Type B pancreatic cell (in vitro differentiated cells): ENCODE data around the gene WDR59. TPM values are rescaled to one million over a fixed set of nuclear protein-coding genes. Genes with fewer than 3 reads are reported as not detected.
"Not testable (repeated sequence)": the region's sequence is repeated elsewhere in the genome, so short reads cannot be mapped to it uniquely, and the experiment has no call there.

Experiments
- DNase-seq: peaks from one replicate; pipeline ENCODE4 v3.0.0; 2021; ENCODE audit warnings: mixed read lengths; ENCODE audit not compliant: unreplicated experiment; ENCODE audit errors: extremely low spot score
- H3K27ac Mint-ChIP-seq: 2 replicates; pipeline ENCODE4 v1.8.0; 2021; ENCODE audit warnings: mild to moderate bottlenecking, mixed read lengths
- H3K27me3 Mint-ChIP-seq: 2 replicates; pipeline ENCODE4 v1.8.0; 2021; ENCODE audit warnings: mixed read lengths
- H3K36me3 Mint-ChIP-seq: 2 replicates; pipeline ENCODE4 v1.8.0; 2021; ENCODE audit warnings: mixed read lengths
- H3K4me1 Mint-ChIP-seq: one replicate; pipeline ENCODE4 v1.8.0; 2021; ENCODE audit warnings: mixed read lengths; ENCODE audit not compliant: unreplicated experiment
- H3K4me3 Mint-ChIP-seq: 2 replicates; pipeline ENCODE4 v1.8.0; 2021; ENCODE audit warnings: mild to moderate bottlenecking, mixed read lengths
- H3K9me3 Mint-ChIP-seq: 2 replicates; pipeline ENCODE4 v1.8.0; 2021; ENCODE audit warnings: mixed read lengths
- CTCF ChIP-seq: fragments of 200-600 bp; sonication (generic); conservative IDR thresholded peaks from 2 replicates; pipeline ENCODE4 v1.5.0; 2021; ENCODE audit warnings: antibody characterized with exemption, mild to moderate bottlenecking
- total RNA-seq: library from RNA; stranded (reverse); gene quantifications from 2 replicates; pipeline ENCODE4 v1.2.1, GENCODE V29; 2021; ENCODE audit warnings: low replicate concordance

The WDR59 gene
- total RNA-seq, 1 donor from 2014 or later: 88.9 TPM

DNA sequence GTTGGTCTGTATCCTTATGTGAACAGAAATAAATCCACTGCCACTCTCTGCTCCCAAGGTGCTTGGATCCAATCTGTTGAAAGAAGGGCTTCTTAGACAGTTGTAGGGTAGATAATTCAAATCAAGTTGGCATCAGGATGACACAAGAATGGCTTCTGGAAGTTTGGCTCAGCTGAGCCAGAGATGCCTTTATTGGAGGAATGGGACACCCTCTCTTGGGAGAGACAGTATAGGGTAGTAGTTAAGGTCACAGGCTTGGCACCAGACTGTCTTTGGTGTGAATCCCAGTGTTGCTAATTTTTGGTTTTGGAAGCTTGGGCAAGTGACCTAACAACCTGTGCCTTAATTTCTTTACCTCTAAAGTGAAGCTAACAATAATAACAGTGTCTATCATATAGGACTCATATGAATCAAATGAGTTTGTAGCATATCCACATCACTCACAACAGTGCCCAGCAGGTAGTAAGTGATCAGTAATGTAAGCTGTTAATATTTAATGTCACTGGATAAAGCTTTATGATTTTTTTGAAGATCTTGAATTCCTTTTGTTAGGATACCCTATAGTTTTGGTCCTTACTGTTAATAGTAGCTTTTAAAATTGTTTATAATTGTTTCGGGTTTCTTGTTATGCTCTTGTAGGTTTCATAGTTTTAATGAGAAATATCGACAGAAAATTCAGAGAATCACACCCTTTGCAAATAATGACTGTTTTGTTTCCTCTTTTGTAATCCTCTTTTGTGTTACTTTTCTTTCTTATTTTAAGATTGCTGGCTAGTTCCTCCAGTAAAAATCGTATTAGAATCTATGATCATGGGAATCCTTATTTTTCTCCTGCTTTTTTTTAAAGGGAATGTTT lies 33.0 kb upstream of the WDR59 start:
- peaks cover 13% of the 10 kb centered on the region for H3K9me3 Mint-ChIP-seq
- H3K27ac Mint-ChIP-seq: no peak overlapping the region
- no peaks in the 10 kb centered on the region for H3K27me3 Mint-ChIP-seq
- H3K4me1 Mint-ChIP-seq: peaks cover 9% of the 10 kb centered on the region
- no peak for TF ChIP-seq CTCF
- no peak for DNase-seq
- no peak overlapping the region for H3K4me3 Mint-ChIP-seq
- peaks cover 20% of the 10 kb centered on the region for H3K36me3 Mint-ChIP-seq

DNA sequence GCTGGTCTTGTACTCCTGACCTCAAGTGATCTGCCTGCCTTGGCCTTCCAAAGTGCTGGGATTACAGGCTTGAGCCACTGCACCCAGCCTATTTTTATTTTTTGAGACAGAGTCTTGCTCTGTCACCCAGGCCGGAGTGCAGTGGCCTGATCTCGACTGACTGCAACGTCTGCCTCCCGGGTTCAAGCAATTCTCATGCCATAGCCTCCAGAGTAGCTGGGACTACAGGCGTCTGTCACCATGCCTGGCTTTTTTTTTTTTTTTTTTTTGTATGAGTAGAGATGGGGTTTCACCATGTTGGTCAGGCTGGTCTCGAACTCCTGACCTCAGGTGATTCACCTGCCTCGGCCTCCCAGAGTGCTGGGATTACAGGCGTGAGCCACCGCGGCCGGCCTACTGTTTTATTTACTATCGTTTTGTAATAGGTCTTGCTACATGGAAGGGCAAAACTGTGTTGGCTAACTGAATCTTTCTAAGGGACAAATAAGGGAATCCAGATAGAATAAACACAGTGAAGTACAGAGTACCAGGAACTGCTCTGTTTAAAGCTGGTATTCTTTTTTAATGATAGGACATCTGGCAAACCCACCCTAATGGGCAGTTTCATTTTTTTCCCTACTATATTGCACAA lies 31.6 kb upstream of the WDR59 start:
- H3K27ac Mint-ChIP-seq, DNase-seq, H3K4me3 Mint-ChIP-seq, H3K9me3 Mint-ChIP-seq, H3K27me3 Mint-ChIP-seq: not testable (repeated sequence)
- peaks cover 19% of the 10 kb centered on the region for H3K4me1 Mint-ChIP-seq
- peaks cover 12% of the 10 kb centered on the region for H3K36me3 Mint-ChIP-seq

GRCh38 chr16:75014318-75014717 lies 29.4 kb upstream of the WDR59 start:
- Mint-ChIP-seq H3K36me3 (no peaks in the 10 kb centered on the region), H3K27me3 (no peaks in the 10 kb centered on the region), H3K27ac (no peak overlapping the region), H3K4me1 (peaks cover 21% of the 10 kb centered on the region), H3K4me3 (no peak overlapping the region), H3K9me3 (no peaks in the 10 kb centered on the region)
- no peak for TF ChIP-seq CTCF
- DNase-seq: no peak

DNA sequence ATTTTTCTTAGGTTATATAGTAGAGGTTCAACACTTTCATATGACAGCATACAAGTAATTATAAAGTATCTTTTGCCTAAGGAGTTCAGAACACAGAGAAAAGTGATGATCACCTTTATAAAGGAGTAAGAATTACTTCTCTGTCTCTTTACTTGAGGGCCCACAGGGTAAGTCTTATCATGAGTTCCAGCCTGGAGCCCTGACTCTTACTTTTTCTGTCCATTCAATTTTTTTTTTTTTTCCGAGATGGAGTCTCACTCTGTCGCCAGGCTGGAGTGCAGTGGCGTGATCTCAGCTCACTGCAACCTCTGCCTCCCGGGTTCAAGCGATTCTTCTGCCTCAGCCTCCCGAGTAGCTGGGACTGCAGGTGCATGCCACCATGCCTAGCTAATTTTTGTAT lies 28.2 kb upstream of the WDR59 start:
- not testable (repeated sequence) for H3K4me3 Mint-ChIP-seq, DNase-seq, H3K27me3 Mint-ChIP-seq, H3K9me3 Mint-ChIP-seq, H3K27ac Mint-ChIP-seq, H3K36me3 Mint-ChIP-seq
- H3K4me1 Mint-ChIP-seq: peaks cover 18% of the 10 kb centered on the region

DNA sequence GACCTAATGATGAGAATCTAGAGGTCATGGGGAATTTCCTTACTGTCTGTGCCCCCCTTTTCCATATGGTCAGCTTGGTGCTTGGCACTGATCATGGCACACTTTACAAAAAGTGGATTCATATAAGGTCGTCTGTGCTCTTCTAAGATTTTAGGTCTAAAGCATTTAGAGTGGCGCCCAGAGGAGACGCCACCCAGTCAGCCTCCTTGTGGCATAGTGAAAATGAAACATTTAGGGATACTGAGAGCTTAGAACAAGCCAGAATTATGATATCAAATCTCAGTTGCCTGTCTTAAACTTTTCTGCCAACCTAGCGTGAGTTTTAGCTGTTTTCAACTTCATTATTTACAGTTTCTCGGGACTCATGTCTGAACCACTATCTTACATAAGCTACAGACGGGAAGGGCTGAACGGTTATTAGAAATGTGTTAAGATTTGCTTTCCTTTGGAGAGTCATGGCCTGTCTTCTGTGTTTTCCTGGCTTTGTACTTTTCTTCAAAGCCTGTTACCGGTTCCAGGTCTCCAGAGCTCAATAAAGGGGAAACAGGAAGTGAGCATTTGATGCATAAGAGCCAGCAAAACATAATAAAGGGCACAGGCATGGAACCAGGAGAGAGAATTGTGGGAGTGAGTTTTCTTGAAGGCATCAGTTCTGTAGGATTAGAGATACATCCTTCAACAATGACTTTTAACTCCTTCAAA lies 27.6 kb upstream of the WDR59 start:
- H3K36me3 Mint-ChIP-seq: peaks cover under 1% of the 10 kb centered on the region
- no peaks in the 10 kb centered on the region for H3K27me3 Mint-ChIP-seq

More for the DNA sequence above, 27.6 kb upstream of the WDR59 start:
- DNase-seq: no peak
- peaks cover 18% of the 10 kb centered on the region for H3K4me1 Mint-ChIP-seq
- no peak overlapping the region for H3K4me3 Mint-ChIP-seq
- TF ChIP-seq CTCF: no peak
- H3K9me3 Mint-ChIP-seq: no peaks in the 10 kb centered on the region
- peak overlapping the region; percentile 51 for H3K27ac Mint-ChIP-seq
